ENCODE data around the gene POLR2I. TPM values are rescaled to one million over a fixed set of nuclear protein-coding genes. Genes with fewer than 3 reads are reported as not detected.

The POLR2I gene
- total RNA-seq, 1 donor from 2014 or later, result 58.5 TPM

GRCh38 chr19:36093146-36093662 is 21.5 kb downstream of the POLR2I start:
- no peaks in the 10 kb centered on the region for H3K27me3 ChIP-seq (ENCODE audit: control insufficient read depth, insufficient read depth, low read length)
- DNase-seq (ENCODE audit: low read depth), result no peak
- no peak for TF ChIP-seq CTCF (IDR thresholded peaks at IDR 0.05; ENCODE audit: insufficient read depth, low read length, poor library complexity, severe bottlenecking)
- H3K4me3 ChIP-seq (ENCODE audit: low read depth, low read length), result no peak overlapping the region
- no peaks in the 10 kb centered on the region for H3K36me3 ChIP-seq (ENCODE audit: control insufficient read depth, insufficient read depth, low read length)

GRCh38 chr19:36092566-36092965 is 22.1 kb downstream of the POLR2I start:
- DNase-seq (ENCODE audit: low read depth), result no peak
- H3K4me3 ChIP-seq (ENCODE audit: low read depth, low read length), result no peak overlapping the region
- no peaks in the 10 kb centered on the region for H3K27me3 ChIP-seq (ENCODE audit: control insufficient read depth, insufficient read depth, low read length)
- no peaks in the 10 kb centered on the region for H3K36me3 ChIP-seq (ENCODE audit: control insufficient read depth, insufficient read depth, low read length)
- TF ChIP-seq CTCF (IDR thresholded peaks at IDR 0.05; ENCODE audit: insufficient read depth, low read length, poor library complexity, severe bottlenecking), result no peak

DNA sequence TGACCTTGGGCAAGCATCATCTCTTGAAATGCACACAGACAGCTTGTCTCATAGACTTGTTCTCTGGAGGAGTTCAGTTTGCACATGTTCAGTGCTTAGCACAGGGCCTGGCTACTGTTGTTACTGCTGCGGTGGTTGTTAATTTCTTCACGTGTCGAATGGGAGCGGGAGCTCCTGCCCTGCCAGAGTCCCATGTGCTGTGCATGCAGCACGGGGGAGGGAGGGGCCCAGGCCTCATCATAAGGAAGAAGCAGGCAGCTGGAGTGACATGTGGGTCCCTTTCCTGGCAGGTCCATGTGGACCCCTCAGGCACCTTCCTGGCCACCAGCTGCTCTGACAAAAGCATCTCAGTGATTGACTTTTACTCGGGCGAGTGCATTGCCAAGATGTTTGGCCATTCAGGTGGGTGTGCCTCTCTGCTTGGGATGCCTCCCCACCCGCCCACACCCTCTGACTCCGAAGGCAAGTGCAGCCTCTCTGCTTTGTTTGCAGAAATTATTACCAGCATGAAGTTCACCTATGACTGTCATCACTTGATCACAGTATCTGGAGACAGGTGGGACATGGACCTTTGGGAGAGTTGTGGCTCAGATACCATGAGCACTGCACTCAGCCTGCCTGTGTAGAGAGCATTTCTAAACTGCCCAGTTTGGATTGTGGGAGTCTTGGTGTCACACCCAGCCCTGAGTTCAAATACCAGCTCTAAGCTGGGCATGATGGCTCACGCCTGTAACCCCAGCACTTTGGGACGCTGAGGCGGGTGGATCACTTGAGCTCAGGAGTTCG is 23.6 kb downstream of the POLR2I start:
- no peak overlapping the region for H3K4me3 ChIP-seq (ENCODE audit: low read depth, low read length)
- TF ChIP-seq CTCF (IDR thresholded peaks at IDR 0.05; ENCODE audit: insufficient read depth, low read length, poor library complexity, severe bottlenecking), result no peak
- no peak for DNase-seq (ENCODE audit: low read depth)
- H3K27me3 ChIP-seq (ENCODE audit: control insufficient read depth, insufficient read depth, low read length), result no peaks in the 10 kb centered on the region
- no peaks in the 10 kb centered on the region for H3K36me3 ChIP-seq (ENCODE audit: control insufficient read depth, insufficient read depth, low read length)

- no peak for DNase-seq (ENCODE audit: low read depth)
- Histone ChIP-seq H3K27me3 (ENCODE audit: control insufficient read depth, insufficient read depth, low read length) (no peaks in the 10 kb centered on the region), H3K4me3 (ENCODE audit: low read depth, low read length) (no peak overlapping the region), H3K36me3 (ENCODE audit: control insufficient read depth, insufficient read depth, low read length) (no peaks in the 10 kb centered on the region)
- TF ChIP-seq CTCF (IDR thresholded peaks at IDR 0.05; ENCODE audit: insufficient read depth, low read length, poor library complexity, severe bottlenecking), result no peak
Observed at GRCh38 chr19:36089847-36090246, 24.8 kb downstream of the POLR2I start.

DNA sequence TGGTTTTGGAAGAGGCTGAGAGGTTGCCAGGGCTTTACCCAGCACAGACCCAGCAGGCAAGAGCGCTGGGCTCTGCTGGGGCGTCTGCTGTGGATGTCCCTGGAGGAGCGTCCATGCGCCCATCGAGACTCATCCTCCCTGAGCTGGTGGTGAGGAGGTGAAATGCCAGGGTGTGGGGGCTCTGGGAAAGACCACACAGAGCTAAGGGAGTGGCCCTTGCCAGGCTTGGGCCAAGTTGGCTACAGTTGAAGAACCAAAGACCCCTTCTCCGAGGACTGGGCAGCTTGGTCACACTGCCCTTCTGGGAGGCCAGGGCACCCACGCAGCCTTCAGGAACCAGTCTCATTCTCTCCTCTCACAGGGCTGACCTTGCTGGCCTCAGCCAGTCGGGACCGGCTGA is 28.3 kb downstream of the POLR2I start:
- Histone ChIP-seq H3K36me3 (ENCODE audit: control insufficient read depth, insufficient read depth, low read length) (no peaks in the 10 kb centered on the region), H3K4me3 (ENCODE audit: low read depth, low read length) (no peak overlapping the region), H3K27me3 (ENCODE audit: control insufficient read depth, insufficient read depth, low read length) (no peaks in the 10 kb centered on the region)
- TF ChIP-seq CTCF (IDR thresholded peaks at IDR 0.05; ENCODE audit: insufficient read depth, low read length, poor library complexity, severe bottlenecking), result no peak
- no peak for DNase-seq (ENCODE audit: low read depth)
